ENCODE results near the gene OR4N2.
"Not testable (repeated sequence)": the region's sequence is repeated elsewhere in the genome, so short reads cannot be mapped to it uniquely, and the experiment has no call there.

OR4N2 gene

DNA sequence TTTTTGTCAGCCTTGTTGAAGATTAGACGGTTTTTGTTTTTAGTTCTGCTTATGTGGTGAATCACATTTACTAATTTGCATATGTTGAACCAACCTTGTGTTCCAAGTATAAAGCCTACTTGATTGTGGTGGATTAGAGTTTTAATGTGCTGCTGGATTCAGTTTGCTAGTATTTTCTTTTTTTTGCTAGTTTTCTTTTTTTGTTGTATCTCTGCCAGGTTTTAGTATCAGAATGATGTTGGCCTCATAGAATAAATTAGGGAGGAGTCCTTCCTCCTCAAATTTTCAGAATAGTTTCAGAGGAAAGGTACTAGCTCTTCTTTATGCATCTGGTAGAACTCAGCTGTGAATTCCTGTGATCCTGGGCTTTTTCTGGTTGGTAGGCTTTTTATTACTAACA, at the start of gene OR4N2:
OR4N2 (plus strand) TSS at position 301 of the 400 bp plus-strand sequence. CDS start 23,679 bp downstream, outside the sequence.
- not testable (repeated sequence) for H3K4me3 ChIP-seq (ENCODE audit: low read length); H3K27me3 ChIP-seq (ENCODE audit: control insufficient read depth, insufficient read depth, low read length); H3K27ac ChIP-seq (ENCODE audit: low read length); H3K36me3 ChIP-seq (ENCODE audit: control insufficient read depth, low read depth, low read length); H3K4me1 ChIP-seq (ENCODE audit: control insufficient read depth, low read depth, low read length); H3K9ac ChIP-seq (ENCODE audit: low read length)
- peaks cover 53% of the 10 kb centered on the region for H3K9me3 ChIP-seq (ENCODE audit: control insufficient read depth, low read depth, low read length)

GRCh38 chr14:19754172-19754571, 49.4 kb upstream of the OR4N2 start:
- Histone ChIP-seq H3K4me1 (ENCODE audit: control insufficient read depth, low read depth, low read length) (no peaks in the 10 kb centered on the region), H3K9ac (ENCODE audit: low read length) (no peak overlapping the region), H3K27me3 (ENCODE audit: control insufficient read depth, insufficient read depth, low read length) (no peaks in the 10 kb centered on the region), H3K4me3 (ENCODE audit: low read length) (no peak overlapping the region), H3K9me3 (ENCODE audit: control insufficient read depth, low read depth, low read length) (peaks cover 47% of the 10 kb centered on the region), H3K27ac (ENCODE audit: low read length) (no peak overlapping the region), H3K36me3 (ENCODE audit: control insufficient read depth, low read depth, low read length) (no peaks in the 10 kb centered on the region)

DNA sequence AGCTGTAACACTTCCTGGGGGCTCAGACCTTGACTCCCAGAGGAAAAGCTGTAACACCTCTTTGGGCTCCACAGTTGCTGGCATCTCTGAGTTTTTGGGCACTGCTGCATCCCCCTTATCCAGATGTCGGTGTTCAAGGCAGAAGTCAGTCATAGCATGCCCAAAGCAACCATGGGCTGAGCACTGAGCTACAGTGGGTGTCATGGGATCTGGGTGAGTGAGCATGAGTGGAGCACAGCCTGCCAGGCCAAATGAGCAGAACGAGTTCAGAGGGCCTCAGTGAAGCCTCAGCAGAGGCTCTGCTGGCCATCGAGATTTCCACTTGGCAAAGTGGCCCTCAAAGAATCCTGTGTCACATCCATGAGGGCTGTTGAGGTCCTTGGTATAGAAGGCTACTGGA, 32.1 kb upstream of the OR4N2 start:
- not testable (repeated sequence) for H3K9ac ChIP-seq (ENCODE audit: low read length); H3K4me1 ChIP-seq (ENCODE audit: control insufficient read depth, low read depth, low read length); H3K27ac ChIP-seq (ENCODE audit: low read length); H3K27me3 ChIP-seq (ENCODE audit: control insufficient read depth, insufficient read depth, low read length); H3K4me3 ChIP-seq (ENCODE audit: low read length); H3K36me3 ChIP-seq (ENCODE audit: control insufficient read depth, low read depth, low read length)
- H3K9me3 ChIP-seq (ENCODE audit: control insufficient read depth, low read depth, low read length), result peaks cover 75% of the 10 kb centered on the region

- Histone ChIP-seq H3K4me1 (ENCODE audit: control insufficient read depth, low read depth, low read length) (no peaks in the 10 kb centered on the region), H3K4me3 (ENCODE audit: low read length) (no peak overlapping the region), H3K27me3 (ENCODE audit: control insufficient read depth, insufficient read depth, low read length) (no peaks in the 10 kb centered on the region), H3K36me3 (ENCODE audit: control insufficient read depth, low read depth, low read length) (no peaks in the 10 kb centered on the region), H3K27ac (ENCODE audit: low read length) (no peak overlapping the region), H3K9me3 (ENCODE audit: control insufficient read depth, low read depth, low read length) (peaks cover 74% of the 10 kb centered on the region), H3K9ac (ENCODE audit: low read length) (no peak overlapping the region)
Measured at GRCh38 chr14:19771895-19772430, 31.6 kb upstream of the OR4N2 start.

- not testable (repeated sequence) for H3K27me3 ChIP-seq (ENCODE audit: control insufficient read depth, insufficient read depth, low read length); H3K36me3 ChIP-seq (ENCODE audit: control insufficient read depth, low read depth, low read length); H3K27ac ChIP-seq (ENCODE audit: low read length); H3K4me3 ChIP-seq (ENCODE audit: low read length); H3K4me1 ChIP-seq (ENCODE audit: control insufficient read depth, low read depth, low read length); H3K9ac ChIP-seq (ENCODE audit: low read length)
- peaks cover 72% of the 10 kb centered on the region for H3K9me3 ChIP-seq (ENCODE audit: control insufficient read depth, low read depth, low read length)
Measured at GRCh38 chr14:19772454-19772853, 31.1 kb upstream of the OR4N2 start.

DNA sequence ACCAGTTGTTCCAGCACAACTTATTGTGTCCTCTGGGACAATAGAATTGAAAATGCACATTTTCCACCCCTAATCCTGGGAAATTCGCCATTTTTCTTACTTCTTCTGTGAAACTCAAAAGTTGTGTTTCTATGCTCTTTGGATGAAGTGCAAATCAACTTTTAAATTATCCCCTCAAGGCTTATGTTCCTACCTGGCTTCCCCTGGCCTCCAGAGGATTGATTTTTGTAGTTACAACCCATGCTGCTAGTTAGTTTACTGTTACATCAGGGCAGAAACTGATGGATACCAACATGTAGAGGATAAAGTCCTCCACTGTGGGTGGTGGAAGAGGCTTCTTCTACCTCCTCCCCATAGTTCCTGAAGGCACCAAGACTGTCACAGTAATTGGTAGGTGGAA, 30.4 kb upstream of the OR4N2 start, which contains the start of gene OR4M1:
OR4M1 (plus strand) TSS at position 301 of the 400 bp plus-strand sequence. CDS start 6,819 bp downstream, outside the sequence.
- not testable (repeated sequence) for H3K27ac ChIP-seq (ENCODE audit: low read length); H3K4me1 ChIP-seq (ENCODE audit: control insufficient read depth, low read depth, low read length); H3K4me3 ChIP-seq (ENCODE audit: low read length); H3K9ac ChIP-seq (ENCODE audit: low read length); H3K27me3 ChIP-seq (ENCODE audit: control insufficient read depth, insufficient read depth, low read length); H3K36me3 ChIP-seq (ENCODE audit: control insufficient read depth, low read depth, low read length)
- peaks cover 72% of the 10 kb centered on the region for H3K9me3 ChIP-seq (ENCODE audit: control insufficient read depth, low read depth, low read length)

DNA sequence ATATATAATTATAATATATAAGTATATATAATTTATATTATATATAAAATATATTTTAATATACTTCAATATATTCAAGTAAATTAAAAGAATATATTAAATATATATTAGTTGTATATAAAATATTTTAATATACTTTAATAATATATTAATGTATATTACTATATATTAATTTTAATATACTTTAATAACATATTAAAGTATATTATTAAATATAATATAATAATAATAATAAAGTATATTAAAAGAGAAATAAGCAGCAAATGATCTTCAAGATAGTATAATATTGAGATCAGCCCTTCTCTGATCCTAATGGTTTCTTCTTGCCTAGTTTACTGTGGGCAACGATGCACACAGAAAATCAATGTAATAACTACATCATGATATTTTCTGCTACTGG, 28.0 kb upstream of the OR4N2 start:
- Histone ChIP-seq H3K9me3 (ENCODE audit: control insufficient read depth, low read depth, low read length) (peaks cover 75% of the 10 kb centered on the region), H3K27ac (ENCODE audit: low read length) (no peak overlapping the region), H3K9ac (ENCODE audit: low read length) (no peak overlapping the region), H3K27me3 (ENCODE audit: control insufficient read depth, insufficient read depth, low read length) (no peaks in the 10 kb centered on the region), H3K4me1 (ENCODE audit: control insufficient read depth, low read depth, low read length) (no peaks in the 10 kb centered on the region), H3K4me3 (ENCODE audit: low read length) (no peak overlapping the region), H3K36me3 (ENCODE audit: control insufficient read depth, low read depth, low read length) (no peaks in the 10 kb centered on the region)

DNA sequence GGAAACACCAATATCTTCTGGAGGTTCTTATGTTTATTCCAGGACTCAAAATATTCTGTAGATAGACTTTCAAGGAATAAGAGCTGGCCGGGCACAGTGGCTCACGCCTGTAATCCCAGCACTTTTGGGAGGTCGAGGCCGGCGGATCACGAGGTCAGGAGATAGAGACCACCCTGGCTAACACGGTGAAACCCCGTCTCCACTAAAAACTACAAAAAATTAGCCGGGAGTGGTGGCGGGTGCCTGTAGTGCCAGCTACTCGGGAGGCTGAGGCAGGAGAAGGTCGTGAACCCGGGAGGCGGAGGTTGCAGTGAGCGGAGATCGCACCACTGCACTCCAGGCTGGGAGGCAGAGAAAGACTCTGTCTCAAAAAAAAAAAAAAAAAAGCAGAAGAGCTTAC, 17.7 kb upstream of the OR4N2 start:
- H3K9me3 ChIP-seq (ENCODE audit: control insufficient read depth, low read depth, low read length), result peaks cover 50% of the 10 kb centered on the region
- H3K27ac ChIP-seq (ENCODE audit: low read length); H3K4me1 ChIP-seq (ENCODE audit: control insufficient read depth, low read depth, low read length); H3K4me3 ChIP-seq (ENCODE audit: low read length); H3K36me3 ChIP-seq (ENCODE audit: control insufficient read depth, low read depth, low read length); H3K27me3 ChIP-seq (ENCODE audit: control insufficient read depth, insufficient read depth, low read length); H3K9ac ChIP-seq (ENCODE audit: low read length): not testable (repeated sequence)

DNA sequence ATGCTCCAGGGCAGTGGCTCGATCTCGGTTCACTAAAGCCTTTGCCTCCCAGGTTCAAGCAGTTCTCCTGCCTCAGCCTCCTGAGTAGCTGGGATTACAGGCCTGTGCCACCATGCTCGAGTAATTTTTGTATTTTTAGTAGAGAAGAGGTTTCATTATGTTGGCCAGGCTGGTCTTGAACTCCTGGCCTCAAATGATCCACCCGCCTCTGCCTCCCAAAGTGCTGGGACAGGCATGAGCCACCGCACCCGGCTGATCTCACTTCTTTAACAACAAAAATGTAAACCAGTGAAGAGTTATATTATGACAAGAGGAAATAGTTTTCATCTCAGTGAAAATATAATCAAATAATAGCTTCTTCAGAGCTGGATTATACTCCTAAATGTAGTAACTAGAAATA, 16.3 kb upstream of the OR4N2 start:
- not testable (repeated sequence) for H3K27ac ChIP-seq (ENCODE audit: low read length); H3K27me3 ChIP-seq (ENCODE audit: control insufficient read depth, insufficient read depth, low read length); H3K9ac ChIP-seq (ENCODE audit: low read length); H3K4me1 ChIP-seq (ENCODE audit: control insufficient read depth, low read depth, low read length); H3K36me3 ChIP-seq (ENCODE audit: control insufficient read depth, low read depth, low read length); H3K4me3 ChIP-seq (ENCODE audit: low read length)
- peaks cover 50% of the 10 kb centered on the region for H3K9me3 ChIP-seq (ENCODE audit: control insufficient read depth, low read depth, low read length)

- H3K4me3 ChIP-seq (ENCODE audit: low read length); H3K4me1 ChIP-seq (ENCODE audit: control insufficient read depth, low read depth, low read length): not testable (repeated sequence)
Measured at GRCh38 chr14:19788150-19788549, 15.4 kb upstream of the OR4N2 start.

GRCh38 chr14:19796520-19797108, 7.0 kb upstream of the OR4N2 start:
- not testable (repeated sequence) for H3K27me3 ChIP-seq (ENCODE audit: control insufficient read depth, insufficient read depth, low read length); H3K27ac ChIP-seq (ENCODE audit: low read length); H3K9ac ChIP-seq (ENCODE audit: low read length); H3K4me1 ChIP-seq (ENCODE audit: control insufficient read depth, low read depth, low read length); H3K4me3 ChIP-seq (ENCODE audit: low read length); H3K36me3 ChIP-seq (ENCODE audit: control insufficient read depth, low read depth, low read length)
- peaks cover 44% of the 10 kb centered on the region for H3K9me3 ChIP-seq (ENCODE audit: control insufficient read depth, low read depth, low read length)

More at GRCh38 chr14:19788150-19788549, 15.4 kb upstream of the OR4N2 start:
- not testable (repeated sequence) for H3K27me3 ChIP-seq (ENCODE audit: control insufficient read depth, insufficient read depth, low read length); H3K36me3 ChIP-seq (ENCODE audit: control insufficient read depth, low read depth, low read length); H3K27ac ChIP-seq (ENCODE audit: low read length); H3K9ac ChIP-seq (ENCODE audit: low read length)
- H3K9me3 ChIP-seq (ENCODE audit: control insufficient read depth, low read depth, low read length), result peaks cover 56% of the 10 kb centered on the region

- peaks cover 45% of the 10 kb centered on the region for H3K9me3 ChIP-seq (ENCODE audit: control insufficient read depth, low read depth, low read length)
- no peak overlapping the region for H3K9ac ChIP-seq (ENCODE audit: low read length)
- H3K4me1 ChIP-seq (ENCODE audit: control insufficient read depth, low read depth, low read length), result no peaks in the 10 kb centered on the region
- no peak overlapping the region for H3K4me3 ChIP-seq (ENCODE audit: low read length)
- H3K27ac ChIP-seq (ENCODE audit: low read length), result no peak overlapping the region
- no peaks in the 10 kb centered on the region for H3K36me3 ChIP-seq (ENCODE audit: control insufficient read depth, low read depth, low read length)
- H3K27me3 ChIP-seq (ENCODE audit: control insufficient read depth, insufficient read depth, low read length), result no peaks in the 10 kb centered on the region
Measured at GRCh38 chr14:19799880-19800279, 3.7 kb upstream of the OR4N2 start.
